Measurements from ENCODE around the gene IL1A.
"Not testable (repeated sequence)": the region's sequence is repeated elsewhere in the genome, so short reads cannot be mapped to it uniquely, and the experiment has no call there.

IL1A gene

GRCh38 chr2:112784199-112785189 is at the start of gene IL1A:
Gene IL1A, minus strand, starts transcription at chr2:112784493. Its CDS starts 723 bp downstream, at chr2:112783770.
- no peak for DNase-seq

- no peak for DNase-seq
Measured at GRCh38 chr2:112833976-112834375, 49.7 kb upstream of the IL1A start.

GRCh38 chr2:112833639-112833931 is 49.3 kb upstream of the IL1A start:
- not testable (repeated sequence) for DNase-seq

GRCh38 chr2:112832841-112833638 is 48.7 kb upstream of the IL1A start:
- no peak for DNase-seq

GRCh38 chr2:112831946-112832840 is 47.9 kb upstream of the IL1A start:
- DNase-seq: no peak

GRCh38 chr2:112831513-112831845 is 47.2 kb upstream of the IL1A start:
- no peak for DNase-seq

- no peak for DNase-seq
Measured at GRCh38 chr2:112830682-112831512, 46.6 kb upstream of the IL1A start.

GRCh38 chr2:112829961-112830681 is 45.8 kb upstream of the IL1A start:
- DNase-seq: no peak

GRCh38 chr2:112829101-112829960 is 45.0 kb upstream of the IL1A start:
- DNase-seq: peak; percentile 36

GRCh38 chr2:112828251-112828691 is 44.0 kb upstream of the IL1A start:
- DNase-seq: no peak

GRCh38 chr2:112827604-112828185 is 43.4 kb upstream of the IL1A start:
- DNase-seq: no peak

GRCh38 chr2:112827009-112827408 is 42.7 kb upstream of the IL1A start:
- no peak for DNase-seq

GRCh38 chr2:112825706-112826105 is 41.4 kb upstream of the IL1A start:
- DNase-seq: no peak

GRCh38 chr2:112824694-112825085 is 40.4 kb upstream of the IL1A start:
- DNase-seq: no peak

GRCh38 chr2:112821682-112822081 is 37.4 kb upstream of the IL1A start:
- DNase-seq: no peak

- DNase-seq: peak; percentile 17
Measured at GRCh38 chr2:112821142-112821541, 36.8 kb upstream of the IL1A start.

GRCh38 chr2:112820343-112820742 is 36.0 kb upstream of the IL1A start:
- no peak for DNase-seq

GRCh38 chr2:112819081-112819480 is 34.8 kb upstream of the IL1A start:
- no peak for DNase-seq

GRCh38 chr2:112818094-112818902 is 34.0 kb upstream of the IL1A start:
- peak; percentile 63 for DNase-seq
